ENCODE results near the gene ZCCHC24.

ZCCHC24 gene

GRCh38 chr10:79445161-79445976 is at the start of gene ZCCHC24:
Gene ZCCHC24, minus strand, starts transcription at chr10:79445624. Its CDS starts 184 bp downstream, at chr10:79445440.
- DNase-seq (ENCODE audit: low spot score): peak; percentile 97

GRCh38 chr10:79493806-79494205 is 48.4 kb upstream of the ZCCHC24 start:
- no peak for DNase-seq (ENCODE audit: low spot score)

GRCh38 chr10:79492839-79493238 is 47.4 kb upstream of the ZCCHC24 start:
- no peak for DNase-seq (ENCODE audit: low spot score)

GRCh38 chr10:79492256-79492655 is 46.8 kb upstream of the ZCCHC24 start:
- no peak for DNase-seq (ENCODE audit: low spot score)

GRCh38 chr10:79491143-79491835 is 45.9 kb upstream of the ZCCHC24 start:
- no peak for DNase-seq (ENCODE audit: low spot score)

GRCh38 chr10:79490400-79491142 is 45.1 kb upstream of the ZCCHC24 start:
- peak; percentile 65 for DNase-seq (ENCODE audit: low spot score)

GRCh38 chr10:79488870-79489269 is 43.4 kb upstream of the ZCCHC24 start:
- no peak for DNase-seq (ENCODE audit: low spot score)

- peak; percentile 96 for DNase-seq (ENCODE audit: low spot score)
Measured at GRCh38 chr10:79488336-79488735, 42.9 kb upstream of the ZCCHC24 start.

GRCh38 chr10:79487296-79488194 is 42.1 kb upstream of the ZCCHC24 start:
- DNase-seq (ENCODE audit: low spot score): peak; percentile 61

- DNase-seq (ENCODE audit: low spot score): no peak
Measured at GRCh38 chr10:79484476-79484875, 39.1 kb upstream of the ZCCHC24 start.

GRCh38 chr10:79483948-79484347 is 38.5 kb upstream of the ZCCHC24 start:
- peak; percentile 57 for DNase-seq (ENCODE audit: low spot score)

- no peak for DNase-seq (ENCODE audit: low spot score)
Measured at GRCh38 chr10:79483299-79483698, 37.9 kb upstream of the ZCCHC24 start.

- no peak for DNase-seq (ENCODE audit: low spot score)
Measured at GRCh38 chr10:79482741-79483140, 37.3 kb upstream of the ZCCHC24 start.

GRCh38 chr10:79482304-79482703 is 36.9 kb upstream of the ZCCHC24 start:
- no peak for DNase-seq (ENCODE audit: low spot score)

- DNase-seq (ENCODE audit: low spot score): no peak
Measured at GRCh38 chr10:79479283-79479909, 34.0 kb upstream of the ZCCHC24 start.

GRCh38 chr10:79477456-79477855 is 32.0 kb upstream of the ZCCHC24 start:
- DNase-seq (ENCODE audit: low spot score): no peak

- no peak for DNase-seq (ENCODE audit: low spot score)
Measured at GRCh38 chr10:79476645-79477044, 31.2 kb upstream of the ZCCHC24 start.

- DNase-seq (ENCODE audit: low spot score): no peak
Measured at GRCh38 chr10:79475877-79476276, 30.5 kb upstream of the ZCCHC24 start.

- no peak for DNase-seq (ENCODE audit: low spot score)
Measured at GRCh38 chr10:79475119-79475653, 29.8 kb upstream of the ZCCHC24 start.

GRCh38 chr10:79473496-79474095 is 28.2 kb upstream of the ZCCHC24 start:
- DNase-seq (ENCODE audit: low spot score): no peak

All from AG20443 (cell line).